HG02571 (cell line): ENCODE data around the gene AATF.

Experiments used
- ATAC-seq: cut with Tn5 transposase; IDR thresholded peaks from one replicate; pipeline ENCODE4 v1.9.1; 2021; ENCODE audit warnings: mild to moderate bottlenecking, moderate library complexity; ENCODE audit not compliant: unreplicated experiment

AATF gene

DNA sequence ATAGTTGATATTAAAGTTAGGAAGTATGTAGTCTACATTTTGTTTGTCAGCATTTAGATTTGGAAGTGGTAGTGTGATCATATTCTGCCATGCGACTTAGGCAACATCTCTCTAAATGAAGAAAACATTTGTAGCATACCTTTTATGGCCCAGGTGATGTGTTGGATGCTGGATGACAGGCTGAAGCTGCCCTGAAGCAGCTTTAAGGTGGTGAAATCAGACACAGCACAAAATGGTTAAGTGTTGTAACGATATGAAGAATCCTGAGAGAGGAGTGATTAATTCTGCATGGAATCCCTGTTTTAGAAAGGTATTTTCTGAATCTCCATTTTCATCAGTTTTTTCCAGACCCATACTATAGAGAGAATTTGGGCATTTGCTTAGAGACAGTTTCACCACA is 28.3 kb downstream of the AATF start:
- ATAC-seq: no peak

DNA sequence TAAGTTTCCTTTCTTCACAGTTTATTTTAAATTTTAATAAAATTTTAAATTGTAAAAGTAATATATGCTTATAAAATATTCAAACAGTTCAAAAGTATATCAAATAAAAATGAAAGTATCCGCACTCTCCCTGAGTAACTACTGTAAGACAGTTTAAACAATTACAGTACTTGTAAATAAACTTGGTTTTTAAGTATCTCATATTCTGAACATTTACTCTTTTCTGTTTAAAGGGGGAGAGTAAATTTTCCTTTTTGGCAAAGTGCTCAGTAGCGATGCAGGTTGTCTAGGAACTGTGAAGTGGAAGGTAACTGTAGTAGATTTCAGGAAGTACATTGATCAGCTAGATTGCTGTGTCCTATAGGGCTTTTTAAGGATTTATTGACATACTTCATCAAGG is 28.8 kb downstream of the AATF start:
- ATAC-seq: no peak

DNA sequence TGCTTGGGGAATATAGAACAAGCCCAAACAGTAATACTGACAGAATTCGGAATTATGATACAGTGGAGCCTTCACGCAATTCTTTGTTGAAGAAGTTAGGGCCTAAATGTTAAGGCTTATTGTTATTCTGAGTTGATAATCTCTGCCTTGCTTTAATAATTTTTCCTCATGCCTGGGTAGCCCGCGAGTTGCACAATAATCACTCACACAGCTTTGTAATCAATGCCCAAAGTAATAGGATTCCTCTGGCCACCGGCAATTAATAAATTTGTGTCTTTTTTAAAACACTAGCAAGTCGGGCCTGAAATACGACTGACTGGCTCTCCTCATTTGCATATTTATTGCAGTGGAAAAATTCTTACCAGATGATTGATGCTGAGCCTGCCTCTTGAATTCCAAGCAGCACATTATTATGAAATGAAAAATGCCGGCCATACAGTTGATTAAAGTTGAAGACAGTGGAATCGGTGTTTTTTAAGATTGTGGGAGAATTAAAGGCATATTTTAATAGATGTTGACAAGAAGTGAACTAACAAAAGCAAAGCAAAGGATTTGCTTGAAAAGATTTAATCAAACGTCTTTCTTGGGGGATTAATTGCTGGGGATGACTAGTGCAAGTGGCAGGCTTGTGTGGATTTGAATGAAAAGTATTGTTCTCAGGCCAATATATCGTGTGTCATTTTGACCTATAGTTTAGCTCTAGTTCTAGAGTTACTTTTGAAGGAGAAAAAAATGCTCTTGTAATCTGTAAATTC is 30.2 kb downstream of the AATF start:
- ATAC-seq: no peak

GRCh38 chr17:36979565-36979941 is 30.8 kb downstream of the AATF start:
- ATAC-seq: no peak

- no peak for ATAC-seq
Measured at GRCh38 chr17:36980280-36980761, 31.6 kb downstream of the AATF start.

DNA sequence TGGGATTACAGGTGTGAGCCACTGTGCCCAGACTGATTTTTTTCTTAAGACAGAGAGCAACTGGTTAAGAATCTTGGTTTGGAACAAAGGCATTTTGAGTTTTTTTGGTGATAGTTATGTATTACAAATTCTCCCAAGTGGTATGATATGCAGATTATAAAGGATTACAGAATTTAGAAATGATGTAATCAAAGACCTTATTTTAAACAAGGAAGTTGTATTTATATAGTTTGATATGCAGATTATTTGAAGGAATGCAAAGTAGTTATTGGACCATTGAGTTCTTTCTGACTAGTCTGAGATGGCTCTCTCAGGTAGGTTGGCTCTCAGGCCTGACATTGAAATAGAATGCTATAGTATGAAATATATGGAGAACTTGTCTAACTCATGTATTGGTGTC is 34.9 kb downstream of the AATF start:
- ATAC-seq: no peak

DNA sequence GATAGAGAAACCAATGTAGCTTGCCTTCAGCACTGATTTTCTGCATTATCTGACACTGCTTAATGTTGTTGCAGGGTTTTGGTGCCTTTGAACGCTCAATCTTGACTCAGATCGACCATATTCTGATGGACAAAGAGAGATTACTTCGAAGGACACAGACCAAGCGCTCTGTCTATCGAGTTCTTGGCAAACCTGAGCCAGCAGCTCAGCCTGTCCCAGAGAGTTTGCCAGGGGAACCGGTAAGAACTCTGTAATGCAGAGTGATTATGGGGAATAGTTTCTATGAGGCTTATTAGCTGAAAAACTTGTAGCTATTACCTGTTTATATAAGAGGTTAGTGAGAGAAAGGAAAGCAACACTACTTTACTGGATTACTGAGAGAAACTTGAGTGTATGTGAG is 40.4 kb downstream of the AATF start:
- no peak for ATAC-seq

GRCh38 chr17:36992701-36993100 is 43.9 kb downstream of the AATF start:
- no peak for ATAC-seq

DNA sequence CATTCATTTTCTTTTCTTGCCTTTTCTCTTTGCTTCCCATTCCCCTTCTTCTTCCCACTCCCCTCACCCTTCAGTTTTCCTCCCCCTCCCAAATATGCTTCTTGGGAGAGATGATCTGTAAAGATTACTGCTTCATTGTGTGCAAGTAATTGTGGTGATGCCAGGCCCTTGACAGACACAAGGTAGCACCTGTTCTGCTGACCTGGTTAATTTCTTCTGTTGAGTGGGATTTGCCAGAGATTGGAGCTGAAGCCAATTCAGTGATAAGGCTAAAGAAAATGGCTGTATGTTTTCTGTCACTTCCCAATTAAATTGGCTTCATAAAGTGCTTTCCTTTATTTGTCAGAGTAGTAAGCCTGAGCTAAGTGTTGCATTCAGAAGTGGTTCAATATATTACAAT is 44.5 kb downstream of the AATF start:
- ATAC-seq: no peak

DNA sequence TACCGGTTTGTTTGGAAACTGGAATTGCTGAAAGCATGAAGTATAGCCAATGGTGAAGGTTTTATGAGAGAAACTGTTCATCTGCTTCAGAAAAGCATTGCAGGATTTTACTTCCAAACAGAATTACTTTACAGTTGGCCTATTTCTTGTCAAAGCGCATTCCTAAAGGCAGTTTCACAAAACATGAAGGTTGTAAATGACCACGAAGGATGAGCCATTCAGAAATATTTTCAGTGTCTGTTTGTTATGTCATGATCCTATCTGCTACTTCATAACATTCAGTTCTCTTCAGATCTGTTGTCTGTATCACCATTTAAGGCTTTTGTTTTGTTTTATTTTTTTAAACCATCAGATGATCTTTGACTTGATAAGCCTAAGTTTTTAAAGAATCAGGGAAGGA is 45.7 kb downstream of the AATF start:
- ATAC-seq: no peak

DNA sequence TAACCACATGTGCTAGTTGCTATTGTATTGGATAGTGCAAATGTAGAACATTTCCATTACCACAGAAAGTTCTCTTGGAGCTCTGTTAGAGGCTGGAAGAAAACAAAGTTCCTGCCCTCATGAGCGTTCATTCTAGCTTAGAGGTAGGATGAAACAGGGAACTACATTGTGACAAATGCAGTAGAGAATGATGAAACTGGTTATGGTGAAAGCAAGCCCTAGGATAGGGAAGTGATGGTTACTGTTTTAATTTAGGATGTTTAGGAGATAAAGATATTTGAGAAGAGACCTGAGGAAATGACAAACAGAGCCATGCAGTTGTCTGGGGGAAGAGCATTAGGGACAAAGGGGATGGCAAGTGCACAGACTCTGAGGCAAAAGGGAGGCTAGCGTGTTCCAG is 50.7 kb downstream of the AATF start:
- ATAC-seq: no peak

GRCh38 chr17:37016780-37017179 is 68.0 kb downstream of the AATF start:
- ATAC-seq: no peak

DNA sequence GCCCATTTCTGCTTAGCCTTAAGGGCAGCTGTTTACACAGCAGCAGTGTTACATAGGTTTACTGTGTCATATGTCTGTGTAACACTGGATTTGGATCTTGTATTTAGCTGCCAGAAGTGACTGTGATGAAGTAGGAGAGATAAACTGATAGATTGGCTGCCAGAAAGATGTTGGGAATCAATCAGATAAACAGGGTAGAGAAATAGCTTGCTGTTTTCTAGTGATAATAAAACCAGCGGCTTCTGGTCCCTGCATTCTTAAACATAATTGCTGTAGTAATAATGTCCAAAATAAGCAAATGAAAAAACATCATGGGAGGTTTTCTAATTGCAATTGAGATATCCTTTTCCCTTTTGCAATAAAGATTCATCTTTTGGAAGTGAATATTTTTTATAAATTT is 68.7 kb downstream of the AATF start:
- no peak for ATAC-seq

- ATAC-seq: no peak
Measured at GRCh38 chr17:37019117-37019740, 70.5 kb downstream of the AATF start.

DNA sequence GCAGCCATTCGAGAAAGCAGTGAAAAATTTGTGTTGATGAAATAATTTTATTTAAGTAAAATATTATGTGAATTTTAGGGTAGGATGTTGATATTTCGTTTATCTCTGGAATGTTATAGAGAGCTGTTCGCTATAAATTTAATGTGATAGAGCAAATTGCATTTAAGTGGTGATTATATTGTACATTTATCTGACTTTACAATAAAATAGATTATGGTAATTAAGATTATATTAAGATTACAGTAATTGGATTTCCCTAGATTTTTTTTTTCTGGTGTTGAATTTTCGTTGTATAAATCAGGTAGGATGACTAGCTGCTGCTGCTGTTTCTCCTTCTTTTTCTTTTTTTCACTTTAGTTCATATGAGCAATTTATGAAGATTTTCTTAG is 71.0 kb downstream of the AATF start:
- ATAC-seq: no peak

GRCh38 chr17:37024181-37024637 is 75.5 kb downstream of the AATF start:
- ATAC-seq: no peak

- no peak for ATAC-seq
Measured at GRCh38 chr17:37025238-37025637, 76.5 kb downstream of the AATF start.

GRCh38 chr17:37025847-37026530 is 77.2 kb downstream of the AATF start:
- no peak for ATAC-seq

DNA sequence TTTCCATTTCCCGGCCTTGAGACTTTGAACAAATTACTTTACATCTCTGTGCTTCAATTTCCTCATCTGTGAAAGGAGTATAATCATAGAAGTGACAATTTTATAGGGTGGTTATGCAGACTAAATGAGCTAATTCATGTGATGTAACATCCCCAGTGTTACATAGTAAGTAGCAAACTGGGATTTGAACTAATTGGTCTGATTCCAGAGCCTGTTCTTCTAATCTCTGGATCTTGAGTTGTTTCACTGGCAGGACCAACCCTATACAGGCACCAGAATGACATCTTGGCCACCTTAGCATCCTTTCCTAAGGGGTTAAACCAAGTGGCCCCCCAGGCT is 77.7 kb downstream of the AATF start:
- ATAC-seq: no peak

GRCh38 chr17:37028040-37028439 is 79.3 kb downstream of the AATF start:
- no peak for ATAC-seq

- no peak for ATAC-seq
Measured at GRCh38 chr17:37031493-37032083, 82.8 kb downstream of the AATF start.
